ENCODE data around the gene CDH8. TPM values are rescaled to one million over a fixed set of nuclear protein-coding genes. Genes with fewer than 3 reads are reported as not detected.

CDH8 gene
- total and polyA plus RNA-seq, 2 of the 4 experiments (the other 2 are of a cell fraction): not detected

- Histone ChIP-seq H3K9me1 (ENCODE audit: insufficient read depth, low read length) (no peaks in the 10 kb centered on the region), H2AK5ac (ENCODE audit: low read depth, low read length) (no peak overlapping the region), H3K4me2 (ENCODE audit: low read depth, low read length) (no peak overlapping the region), H2AK9ac (replicated peaks; ENCODE audit: low read depth, low read length, poor library complexity) (no peak overlapping the region), H3K27me3 (ENCODE audit: control insufficient read depth, insufficient read depth, low read length) (no peaks in the 10 kb centered on the region), H3K56ac (ENCODE audit: extremely low read depth, insufficient read depth, low read length) (no peak overlapping the region), H3K79me1 (ENCODE audit: low read depth in 1 of 2, low read length in 2 of 2) (no peaks in the 10 kb centered on the region), H3K4ac (ENCODE audit: low read depth, low read length) (no peak overlapping the region), H3K14ac (replicated peaks; ENCODE audit: low read depth, low read length) (no peak overlapping the region), H3K9ac (ENCODE audit: low read depth, low read length) (no peak overlapping the region), H4K5ac (ENCODE audit: low read depth, low read length) (no peak overlapping the region), H3K36me3 (ENCODE audit: control insufficient read depth, insufficient read depth, low read length) (no peaks in the 10 kb centered on the region), H2BK15ac (ENCODE audit: low read depth, low read length) (no peak overlapping the region), H3K9me3 (ENCODE audit: control insufficient read depth, insufficient read depth, low read length) (peaks cover 9% of the 10 kb centered on the region), H3K4me1 (ENCODE audit: control insufficient read depth, insufficient read depth, low read length) (no peaks in the 10 kb centered on the region), H2BK5ac (ENCODE audit: low read depth, low read length, poor library complexity, severe bottlenecking) (no peak overlapping the region), H3K23ac (ENCODE audit: low read depth, low read length) (no peak overlapping the region), H4K20me1 (ENCODE audit: insufficient read depth, low read length) (no peaks in the 10 kb centered on the region), H2BK120ac (ENCODE audit: low read depth, low read length) (no peak overlapping the region), H4K91ac (ENCODE audit: insufficient read depth, low read depth, low read length) (no peak overlapping the region), H2AFZ (replicated peaks; ENCODE audit: low read length, poor library complexity) (no peak overlapping the region), H3K27ac (ENCODE audit: insufficient read depth, low read length) (no peak overlapping the region), H2BK20ac (ENCODE audit: low read depth, low read length) (no peak overlapping the region), H3K18ac (ENCODE audit: low read depth, low read length) (no peak overlapping the region), H3K4me3 (ENCODE audit: insufficient read depth, low read depth, low read length) (no peak overlapping the region), H4K8ac (ENCODE audit: low read depth in 2 of 2, low read length in 2 of 2) (no peak overlapping the region)
- TF ChIP-seq RAD21 (IDR thresholded peaks at IDR 0.05; ENCODE audit: low read length) (no peak), MXI1 (IDR thresholded peaks at IDR 0.05; ENCODE audit: borderline replicate concordance, low read depth, low read length) (no peak), BHLHE40 (IDR thresholded peaks at IDR 0.05; ENCODE audit: low read depth, low read length) (no peak), MAFK (IDR thresholded peaks at IDR 0.05; ENCODE audit: low read depth, low read length) (no peak), SMC3 (IDR thresholded peaks at IDR 0.05; ENCODE audit: low read depth, low read length) (no peak), MAZ (IDR thresholded peaks at IDR 0.05; ENCODE audit: borderline replicate concordance, low read depth, low read length) (no peak), FOS (IDR thresholded peaks at IDR 0.05; ENCODE audit: low read depth, low read length) (no peak), NFE2L2 (IDR thresholded peaks at IDR 0.05; ENCODE audit: low read depth, low read length) (no peak), ELK1 (IDR thresholded peaks at IDR 0.05; ENCODE audit: borderline replicate concordance, low read depth, low read length) (no peak)
- TF ChIP-seq, protein P1, sequence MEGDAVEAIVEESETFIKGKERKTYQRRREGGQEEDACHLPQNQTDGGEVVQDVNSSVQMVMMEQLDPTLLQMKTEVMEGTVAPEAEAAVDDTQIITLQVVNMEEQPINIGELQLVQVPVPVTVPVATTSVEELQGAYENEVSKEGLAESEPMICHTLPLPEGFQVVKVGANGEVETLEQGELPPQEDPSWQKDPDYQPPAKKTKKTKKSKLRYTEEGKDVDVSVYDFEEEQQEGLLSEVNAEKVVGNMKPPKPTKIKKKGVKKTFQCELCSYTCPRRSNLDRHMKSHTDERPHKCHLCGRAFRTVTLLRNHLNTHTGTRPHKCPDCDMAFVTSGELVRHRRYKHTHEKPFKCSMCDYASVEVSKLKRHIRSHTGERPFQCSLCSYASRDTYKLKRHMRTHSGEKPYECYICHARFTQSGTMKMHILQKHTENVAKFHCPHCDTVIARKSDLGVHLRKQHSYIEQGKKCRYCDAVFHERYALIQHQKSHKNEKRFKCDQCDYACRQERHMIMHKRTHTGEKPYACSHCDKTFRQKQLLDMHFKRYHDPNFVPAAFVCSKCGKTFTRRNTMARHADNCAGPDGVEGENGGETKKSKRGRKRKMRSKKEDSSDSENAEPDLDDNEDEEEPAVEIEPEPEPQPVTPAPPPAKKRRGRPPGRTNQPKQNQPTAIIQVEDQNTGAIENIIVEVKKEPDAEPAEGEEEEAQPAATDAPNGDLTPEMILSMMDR (conservative IDR thresholded peaks at IDR 0.05; ENCODE audit: low read depth, low read length): no peak
- TF ChIP-seq, protein P2, sequence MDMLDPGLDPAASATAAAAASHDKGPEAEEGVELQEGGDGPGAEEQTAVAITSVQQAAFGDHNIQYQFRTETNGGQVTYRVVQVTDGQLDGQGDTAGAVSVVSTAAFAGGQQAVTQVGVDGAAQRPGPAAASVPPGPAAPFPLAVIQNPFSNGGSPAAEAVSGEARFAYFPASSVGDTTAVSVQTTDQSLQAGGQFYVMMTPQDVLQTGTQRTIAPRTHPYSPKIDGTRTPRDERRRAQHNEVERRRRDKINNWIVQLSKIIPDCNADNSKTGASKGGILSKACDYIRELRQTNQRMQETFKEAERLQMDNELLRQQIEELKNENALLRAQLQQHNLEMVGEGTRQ (IDR thresholded peaks at IDR 0.05; ENCODE audit: low read depth, low read length): no peak
- dilution Hi-C loops (cut with HindIII; ENCODE audit: low sequenced_read_pairs, unreplicated experiment): no loop called here
- BruUV-seq (replicated peaks): no TSS peak
- no CpG with 5 or more reads among the region's 4 CpGs for WGBS, 2 experiments (ENCODE audit: extremely low coverage in 2 of 2, insufficient read length in 1 of 2)
- intact Hi-C loops (cut with micrococcal nuclease): no loop called here
- in situ Hi-C loops (cut with MboI; ENCODE audit: low sequenced_read_pairs): no loop called here
- POLR2A ChIA-PET (ENCODE audit: unreplicated experiment): no interaction called here
- CTCF ChIA-PET: no interaction called here
- DNase-seq (no peak), ATAC-seq (ENCODE audit: low read depth) (no peak)
Observed at GRCh38 chr16:62079236-62079635, 43.0 kb upstream of the CDH8 start.
